ENCODE data around the gene FAM240B.

Gene FAM240B

GRCh38 chr9:38734831-38735230 is 14.9 kb upstream of the FAM240B start:
- no peak for TF ChIP-seq CTCF (IDR thresholded peaks at IDR 0.05)
- peaks cover 7% of the 10 kb centered on the region for H3K9me3 Mint-ChIP-seq
- H3K27ac Mint-ChIP-seq, result no peak overlapping the region
- DNase-seq, result no peak
- peaks cover 4% of the 10 kb centered on the region for H3K27me3 Mint-ChIP-seq (ENCODE audit: low read depth, poor library complexity)
- H3K36me3 Mint-ChIP-seq (ENCODE audit: low read depth), result no peaks in the 10 kb centered on the region
- H3K4me3 Mint-ChIP-seq, result no peak overlapping the region
- H3K4me1 Mint-ChIP-seq, result peaks cover 14% of the 10 kb centered on the region

- H3K36me3 Mint-ChIP-seq (ENCODE audit: low read depth), result no peaks in the 10 kb centered on the region
- no peak for TF ChIP-seq CTCF (IDR thresholded peaks at IDR 0.05)
- peaks cover 12% of the 10 kb centered on the region for H3K9me3 Mint-ChIP-seq
- no peak for DNase-seq
- peaks cover 4% of the 10 kb centered on the region for H3K27me3 Mint-ChIP-seq (ENCODE audit: low read depth, poor library complexity)
- H3K4me1 Mint-ChIP-seq, result peaks cover 14% of the 10 kb centered on the region
- H3K4me3 Mint-ChIP-seq, result no peak overlapping the region
- H3K27ac Mint-ChIP-seq, result no peak overlapping the region
Observed at GRCh38 chr9:38733503-38733902, 13.6 kb upstream of the FAM240B start.

- DNase-seq, result no peak
- H3K9me3 Mint-ChIP-seq, result peaks cover 14% of the 10 kb centered on the region
- H3K27ac Mint-ChIP-seq, result peak overlapping the region; percentile 57
- H3K27me3 Mint-ChIP-seq (ENCODE audit: low read depth, poor library complexity), result peaks cover 4% of the 10 kb centered on the region
- no peak overlapping the region for H3K4me3 Mint-ChIP-seq
- no peak for TF ChIP-seq CTCF (IDR thresholded peaks at IDR 0.05)
- H3K4me1 Mint-ChIP-seq, result peaks cover 14% of the 10 kb centered on the region
- H3K36me3 Mint-ChIP-seq (ENCODE audit: low read depth), result no peaks in the 10 kb centered on the region
Observed at GRCh38 chr9:38732885-38733284, 13.0 kb upstream of the FAM240B start.

GRCh38 chr9:38727497-38728001 is 7.6 kb upstream of the FAM240B start:
- H3K4me1 Mint-ChIP-seq, result peaks cover 11% of the 10 kb centered on the region
- TF ChIP-seq CTCF (IDR thresholded peaks at IDR 0.05), result peak; percentile 18
- H3K9me3 Mint-ChIP-seq, result peaks cover 16% of the 10 kb centered on the region
- no peaks in the 10 kb centered on the region for H3K36me3 Mint-ChIP-seq (ENCODE audit: low read depth)
- no peak for DNase-seq
- H3K4me3 Mint-ChIP-seq, result no peak overlapping the region
- H3K27ac Mint-ChIP-seq, result no peak overlapping the region
- H3K27me3 Mint-ChIP-seq (ENCODE audit: low read depth, poor library complexity), result peaks cover 6% of the 10 kb centered on the region

- DNase-seq, result no peak
- Mint-ChIP-seq H3K4me3 (no peak overlapping the region), H3K27me3 (ENCODE audit: low read depth, poor library complexity) (peaks cover 2% of the 10 kb centered on the region), H3K36me3 (ENCODE audit: low read depth) (no peaks in the 10 kb centered on the region), H3K27ac (no peak overlapping the region), H3K4me1 (peaks cover 35% of the 10 kb centered on the region), H3K9me3 (peaks cover 9% of the 10 kb centered on the region)
- TF ChIP-seq CTCF (IDR thresholded peaks at IDR 0.05), result no peak
Observed at GRCh38 chr9:38724754-38725153, 4.8 kb upstream of the FAM240B start.

GRCh38 chr9:38718148-38718547 is 1.8 kb downstream of the FAM240B start:
- H3K27me3 Mint-ChIP-seq (ENCODE audit: low read depth, poor library complexity), result peaks cover 3% of the 10 kb centered on the region
- no peaks in the 10 kb centered on the region for H3K9me3 Mint-ChIP-seq
- H3K4me3 Mint-ChIP-seq, result no peak overlapping the region
- DNase-seq, result no peak
- peaks cover 50% of the 10 kb centered on the region for H3K4me1 Mint-ChIP-seq
- H3K27ac Mint-ChIP-seq, result no peak overlapping the region
- H3K36me3 Mint-ChIP-seq (ENCODE audit: low read depth), result no peaks in the 10 kb centered on the region
- no peak for TF ChIP-seq CTCF (IDR thresholded peaks at IDR 0.05)
